IPS-18c (cell line): Measurements from ENCODE around the gene PLAAT2.

Experiments
- H3K4me3 ChIP-seq: 2 replicates; pipeline ENCODE4 v1.7.0; 2013; ENCODE audit warnings: low read depth, mild to moderate bottlenecking, low read length, moderate library complexity; ENCODE audit not compliant: insufficient read depth
- H3K9me3 ChIP-seq: one replicate; pipeline ENCODE4 v1.6.1; 2013; ENCODE audit warnings: mild to moderate bottlenecking, low read length, moderate library complexity; ENCODE audit not compliant: control insufficient read depth, insufficient read depth

Gene PLAAT2

DNA sequence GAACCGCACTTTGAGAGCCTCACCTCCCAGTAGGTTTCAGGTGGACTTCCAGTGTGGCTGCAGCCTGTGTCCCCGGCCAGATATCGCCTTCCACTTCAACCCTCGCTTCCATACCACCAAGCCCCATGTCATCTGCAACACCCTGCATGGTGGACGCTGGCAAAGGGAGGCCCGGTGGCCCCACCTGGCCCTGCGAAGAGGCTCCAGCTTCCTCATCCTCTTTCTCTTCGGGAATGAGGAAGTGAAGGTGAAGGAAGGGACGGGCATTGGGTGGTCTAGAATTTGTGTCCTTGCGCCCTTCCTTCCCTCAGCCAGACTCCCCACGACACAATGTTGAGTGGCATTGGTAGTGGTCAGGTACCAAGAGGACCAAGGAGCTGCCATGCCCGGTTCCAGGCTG, 54.4 kb downstream of the PLAAT2 start:
- no peaks in the 10 kb centered on the region for H3K9me3 ChIP-seq
- H3K4me3 ChIP-seq, result no peak overlapping the region

GRCh38 chr11:63508009-63508408, 55.2 kb downstream of the PLAAT2 start:
- Histone ChIP-seq H3K4me3 (no peak overlapping the region), H3K9me3 (no peaks in the 10 kb centered on the region)

DNA sequence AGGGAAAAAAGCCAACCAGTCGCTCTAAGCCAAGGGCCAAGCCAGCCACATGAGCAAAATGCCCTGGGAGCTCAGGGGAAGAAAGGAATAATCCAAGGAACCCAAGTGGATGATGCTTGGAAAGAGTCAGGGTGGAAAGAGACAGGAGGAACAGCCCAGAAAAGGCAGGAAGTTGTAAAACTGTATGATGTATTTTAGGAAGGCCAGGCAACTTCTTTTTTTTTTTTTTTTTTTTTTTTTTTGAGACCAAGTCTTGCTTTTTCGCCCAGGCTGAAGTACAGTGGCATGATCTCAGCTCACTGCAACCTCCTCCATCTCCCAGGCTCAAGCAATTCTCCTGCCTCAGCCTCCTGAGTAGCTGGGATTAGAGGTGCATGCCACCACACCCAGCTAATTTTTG, 55.7 kb downstream of the PLAAT2 start:
- Histone ChIP-seq H3K4me3 (no peak overlapping the region), H3K9me3 (no peaks in the 10 kb centered on the region)

DNA sequence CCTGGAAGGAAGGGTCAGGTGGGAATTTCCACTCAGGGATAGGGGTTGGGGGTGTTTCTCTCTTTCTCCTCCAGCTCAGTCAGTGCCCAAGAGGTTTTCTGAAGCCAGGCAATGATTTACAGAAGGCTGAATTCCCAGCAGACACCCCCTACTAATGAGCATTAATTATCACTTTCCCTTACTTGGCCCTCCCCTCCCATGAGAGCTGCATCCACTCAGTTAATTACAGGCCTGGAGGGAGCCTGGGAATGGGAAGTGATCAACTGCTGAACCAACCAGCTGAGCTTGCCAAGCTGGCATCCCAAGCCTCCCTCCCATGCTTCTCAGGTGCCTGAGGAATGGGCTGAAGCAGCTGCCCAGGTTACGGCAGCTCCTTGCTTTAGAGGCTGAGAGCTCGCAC, 56.3 kb downstream of the PLAAT2 start:
- Histone ChIP-seq H3K9me3 (no peaks in the 10 kb centered on the region), H3K4me3 (no peak overlapping the region)

DNA sequence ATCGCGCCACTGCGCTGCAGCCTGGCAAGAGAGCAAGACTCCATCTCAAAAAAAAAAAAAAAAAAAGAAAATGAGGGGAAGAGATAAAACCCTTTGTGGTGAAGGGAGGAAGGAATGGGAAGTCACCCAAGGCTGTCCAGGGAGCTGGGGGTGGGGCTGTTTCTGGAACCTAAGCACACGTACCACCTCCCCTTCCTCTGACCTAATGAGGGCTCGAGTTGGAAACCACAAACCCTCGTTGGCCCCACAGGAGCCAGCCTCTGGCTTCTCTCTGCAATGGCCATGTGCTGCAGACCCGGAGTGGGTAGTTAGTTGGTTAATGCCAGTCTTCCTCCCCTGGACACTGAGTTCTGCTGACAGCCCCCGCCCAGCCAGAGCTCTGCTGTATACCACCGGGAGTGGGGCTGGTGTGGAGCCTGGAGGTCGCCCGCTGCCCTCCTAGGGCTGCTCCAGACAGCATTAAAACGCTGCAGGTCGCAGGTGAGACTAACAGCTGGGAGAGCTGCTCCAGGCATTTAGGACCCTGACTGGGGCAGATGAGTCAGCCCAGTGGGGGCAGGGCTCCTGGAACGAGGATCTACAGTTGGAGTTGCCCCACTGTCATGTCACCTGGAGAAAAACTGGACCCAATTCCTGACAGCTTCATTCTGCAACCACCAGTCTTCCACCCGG, 57.2 kb downstream of the PLAAT2 start, which contains the start of gene LGALS12:
Gene LGALS12 (plus strand): TSS at position 228 of the 672 bp plus-strand sequence. CDS start 375 bp downstream, at position 603.
- no peaks in the 10 kb centered on the region for H3K9me3 ChIP-seq
- no peak within 1 kb of the TSS; the same call in 1 of the 2 replicates for H3K4me3 ChIP-seq

DNA sequence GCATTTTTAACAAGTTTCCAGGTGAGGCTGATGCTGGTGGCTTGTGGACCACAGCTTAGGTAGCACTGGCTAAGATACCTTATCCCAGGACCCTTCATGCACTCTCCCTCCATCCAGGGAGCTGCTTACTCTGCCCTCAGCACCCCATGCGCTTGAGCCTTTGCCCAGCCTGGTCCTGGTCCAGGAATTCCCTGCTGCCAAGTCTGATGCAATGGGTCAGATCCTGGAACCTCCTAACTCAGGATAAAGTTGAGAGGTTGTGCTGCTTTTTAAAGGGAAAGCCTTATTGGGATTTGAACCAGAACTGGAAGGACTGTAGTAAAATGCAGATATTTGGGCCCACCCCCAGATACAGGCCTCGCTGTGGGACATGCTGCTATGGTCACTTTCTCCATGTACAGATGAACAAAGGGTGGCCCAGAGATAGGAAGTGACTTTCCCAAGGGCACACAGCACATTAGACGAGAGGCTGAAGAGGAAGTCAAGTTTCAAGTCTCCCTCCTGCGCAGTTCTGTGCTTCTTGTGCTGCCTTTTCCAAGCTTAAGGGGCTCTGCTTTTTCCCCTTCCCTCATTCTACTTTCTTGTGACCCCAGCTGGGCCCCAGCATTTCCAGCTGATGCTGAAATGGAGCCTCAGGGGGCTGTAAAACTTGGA, 58.1 kb downstream of the PLAAT2 start:
- Histone ChIP-seq H3K9me3 (no peaks in the 10 kb centered on the region), H3K4me3 (no peak overlapping the region; the same call in 1 of the 2 replicates)

GRCh38 chr11:63504054-63504453, 59.1 kb downstream of the PLAAT2 start:
- H3K9me3 ChIP-seq, result no peaks in the 10 kb centered on the region
- no peak overlapping the region for H3K4me3 ChIP-seq

DNA sequence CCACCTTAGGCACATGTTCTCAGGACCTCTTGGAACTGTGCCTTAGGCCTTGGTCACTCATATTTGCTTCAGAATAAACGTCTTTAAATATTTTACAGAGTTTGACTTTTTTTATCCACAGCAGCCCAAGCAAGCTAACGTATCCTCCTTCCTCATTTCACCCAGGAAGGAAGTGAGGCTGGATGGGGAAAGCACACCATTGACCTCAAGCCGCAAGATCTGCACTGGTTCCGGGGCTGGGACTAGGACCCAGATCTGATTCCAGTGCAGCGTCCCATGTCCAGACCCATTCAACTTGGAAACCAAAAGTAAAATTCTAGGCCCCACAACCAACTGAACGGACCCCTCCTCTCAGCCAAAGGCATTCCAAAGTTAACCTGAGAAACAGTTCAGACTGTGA, 59.7 kb downstream of the PLAAT2 start:
- Histone ChIP-seq H3K4me3 (no peak overlapping the region), H3K9me3 (no peaks in the 10 kb centered on the region)
